ENCODE data around the gene GPANK1. TPM values are rescaled to one million over a fixed set of nuclear protein-coding genes. Genes with fewer than 3 reads are reported as not detected.

GPANK1 gene
- total RNA-seq, 2 experiments from 2014 or later, result 9.8 to 11.0 TPM

DNA sequence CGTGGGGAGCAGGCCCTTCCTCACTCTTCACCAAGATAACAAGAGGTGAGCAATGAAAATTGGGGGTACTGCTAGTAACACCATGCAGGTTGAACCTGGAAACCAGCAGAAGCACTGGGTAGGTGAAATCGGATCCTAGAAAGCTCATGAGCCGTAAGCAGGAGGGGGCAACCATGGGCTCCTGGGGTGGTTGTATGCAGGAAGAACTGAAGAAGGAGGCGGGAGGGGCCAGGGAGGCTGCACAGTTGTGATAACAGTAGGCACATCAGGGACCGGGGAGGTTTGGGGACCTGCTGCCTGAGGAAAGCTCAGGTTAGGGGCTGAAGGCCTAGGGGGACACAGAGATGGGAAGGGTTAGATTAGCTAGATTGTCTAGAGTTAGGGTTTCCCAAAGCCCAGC is 21.7 kb upstream of the GPANK1 start:
- H3K27ac ChIP-seq (ENCODE audit: low read depth in 1 of 2, low read length in 2 of 2), result no peak overlapping the region
- peaks cover 52% of the 10 kb centered on the region for H3K36me3 ChIP-seq (ENCODE audit: insufficient read depth, low read length)
- H3K9me3 Mint-ChIP-seq, result no peaks in the 10 kb centered on the region
- H3K9me3 ChIP-seq (ENCODE audit: control insufficient read depth in 1 of 2, insufficient read depth in 1 of 2, low read length in 2 of 2), result no peaks in the 10 kb centered on the region
- intact Hi-C loops (cut with DNase I, micrococcal nuclease), result no loop called here
- no peak for ATAC-seq (ENCODE audit: poor library complexity)
- ChIA-PET POLR2A (no interaction called here), CTCF (no interaction called here)
- TF ChIP-seq, protein P1, sequence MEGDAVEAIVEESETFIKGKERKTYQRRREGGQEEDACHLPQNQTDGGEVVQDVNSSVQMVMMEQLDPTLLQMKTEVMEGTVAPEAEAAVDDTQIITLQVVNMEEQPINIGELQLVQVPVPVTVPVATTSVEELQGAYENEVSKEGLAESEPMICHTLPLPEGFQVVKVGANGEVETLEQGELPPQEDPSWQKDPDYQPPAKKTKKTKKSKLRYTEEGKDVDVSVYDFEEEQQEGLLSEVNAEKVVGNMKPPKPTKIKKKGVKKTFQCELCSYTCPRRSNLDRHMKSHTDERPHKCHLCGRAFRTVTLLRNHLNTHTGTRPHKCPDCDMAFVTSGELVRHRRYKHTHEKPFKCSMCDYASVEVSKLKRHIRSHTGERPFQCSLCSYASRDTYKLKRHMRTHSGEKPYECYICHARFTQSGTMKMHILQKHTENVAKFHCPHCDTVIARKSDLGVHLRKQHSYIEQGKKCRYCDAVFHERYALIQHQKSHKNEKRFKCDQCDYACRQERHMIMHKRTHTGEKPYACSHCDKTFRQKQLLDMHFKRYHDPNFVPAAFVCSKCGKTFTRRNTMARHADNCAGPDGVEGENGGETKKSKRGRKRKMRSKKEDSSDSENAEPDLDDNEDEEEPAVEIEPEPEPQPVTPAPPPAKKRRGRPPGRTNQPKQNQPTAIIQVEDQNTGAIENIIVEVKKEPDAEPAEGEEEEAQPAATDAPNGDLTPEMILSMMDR (IDR thresholded peaks at IDR 0.05), result no peak
- peaks cover 5% of the 10 kb centered on the region for H3K4me1 ChIP-seq (ENCODE audit: insufficient read depth, low read length)
- DNase-seq, result no peak
- no peaks in the 10 kb centered on the region for H3K27me3 Mint-ChIP-seq
- peaks cover 3% of the 10 kb centered on the region for H3K4me1 Mint-ChIP-seq (ENCODE audit: low read depth)
- peaks cover 56% of the 10 kb centered on the region for H3K36me3 Mint-ChIP-seq (ENCODE audit: low read depth)
- no peak overlapping the region for H3K4me3 Mint-ChIP-seq
- H3K4me3 ChIP-seq (ENCODE audit: low read length), result no peak overlapping the region
- no peak overlapping the region for H3K27ac Mint-ChIP-seq
- no peaks in the 10 kb centered on the region for H3K27me3 ChIP-seq (ENCODE audit: control insufficient read depth in 1 of 2, insufficient read depth in 2 of 2, low read length in 2 of 2)

DNA sequence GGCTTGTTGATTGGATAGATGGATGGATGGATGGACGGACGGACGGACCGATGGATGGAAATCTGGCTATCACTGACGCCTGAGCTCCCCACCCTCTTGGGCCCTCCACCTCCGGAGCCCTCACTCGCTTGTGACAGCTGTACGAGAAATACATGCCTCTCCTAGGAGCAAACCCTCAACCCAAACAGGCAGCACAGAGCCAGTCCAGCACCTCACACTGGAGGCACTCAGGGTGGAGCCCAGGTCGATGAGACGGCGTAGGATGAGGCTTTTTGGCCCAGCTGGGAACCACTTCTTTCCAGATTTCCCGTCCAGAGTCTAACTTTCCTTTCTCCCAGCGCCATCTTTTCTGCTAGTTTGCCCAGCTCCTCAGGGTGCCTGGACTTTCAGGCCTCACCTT is 18.8 kb upstream of the GPANK1 start:
- TF ChIP-seq, protein P1 (IDR thresholded peaks at IDR 0.05), result no peak
- Mint-ChIP-seq H3K9me3 (no peaks in the 10 kb centered on the region), H3K27me3 (no peaks in the 10 kb centered on the region), H3K4me3 (peak overlapping the region; percentile 30), H3K27ac (peak overlapping the region; percentile 18), H3K4me1 (ENCODE audit: low read depth) (peaks cover 19% of the 10 kb centered on the region), H3K36me3 (ENCODE audit: low read depth) (peaks cover 28% of the 10 kb centered on the region)
- Histone ChIP-seq H3K4me3 (ENCODE audit: low read length) (no peak overlapping the region), H3K4me1 (ENCODE audit: insufficient read depth, low read length) (peaks cover 21% of the 10 kb centered on the region), H3K27ac (ENCODE audit: low read depth in 1 of 2, low read length in 2 of 2) (no peak overlapping the region), H3K27me3 (ENCODE audit: control insufficient read depth in 1 of 2, insufficient read depth in 2 of 2, low read length in 2 of 2) (no peaks in the 10 kb centered on the region), H3K36me3 (ENCODE audit: insufficient read depth, low read length) (peaks cover 23% of the 10 kb centered on the region), H3K9me3 (ENCODE audit: control insufficient read depth in 1 of 2, insufficient read depth in 1 of 2, low read length in 2 of 2) (no peaks in the 10 kb centered on the region)
- ATAC-seq (ENCODE audit: poor library complexity) (no peak), DNase-seq (no peak)
- intact Hi-C loops (cut with DNase I, micrococcal nuclease), result loop anchor here in 1 of 2 experiments (5.0 kb wide), 1 partner anchor 269 kb away; no protein-coding TSS in a partner anchor
- CTCF ChIA-PET, result no interaction called here
- POLR2A ChIA-PET, result no interaction called here

DNA sequence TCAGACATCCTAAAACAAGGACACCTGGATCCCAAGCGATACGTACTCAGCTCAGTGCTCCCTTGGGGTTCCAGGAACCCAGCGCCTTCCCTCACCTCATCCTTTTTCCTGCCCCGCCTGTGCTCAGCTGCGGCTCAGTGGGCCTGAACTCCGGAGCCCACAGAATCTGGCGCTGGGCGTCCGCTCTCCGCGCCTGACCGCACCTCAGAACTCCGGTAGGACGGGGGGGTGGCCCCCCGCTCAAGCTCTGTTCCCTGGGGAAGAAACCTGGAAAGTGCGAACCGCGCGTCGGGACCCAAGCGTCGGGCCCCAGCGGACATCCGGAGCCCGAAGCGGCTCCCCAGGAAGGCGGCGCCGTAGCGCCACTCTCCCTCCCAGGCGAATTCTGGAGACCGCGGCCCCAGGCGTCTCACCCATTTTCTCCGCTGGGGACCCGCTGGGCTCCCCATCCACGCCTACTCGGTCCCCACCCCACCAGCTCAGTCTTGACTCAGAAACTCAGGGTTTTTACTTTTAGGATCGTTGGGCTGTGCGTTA is 16.4 kb upstream of the GPANK1 start:
- no peaks in the 10 kb centered on the region for H3K27me3 ChIP-seq (ENCODE audit: control insufficient read depth in 1 of 2, insufficient read depth in 2 of 2, low read length in 2 of 2)
- ATAC-seq (ENCODE audit: poor library complexity) (peak; percentile 71), DNase-seq (peak in 8 of 14 experiments; percentile 23 to 72 (median 47))
- peaks cover 21% of the 10 kb centered on the region for H3K4me1 ChIP-seq (ENCODE audit: insufficient read depth, low read length)
- Mint-ChIP-seq H3K4me3 (peak overlapping the region; percentile 87), H3K9me3 (no peaks in the 10 kb centered on the region), H3K27me3 (no peaks in the 10 kb centered on the region), H3K4me1 (ENCODE audit: low read depth) (peaks cover 19% of the 10 kb centered on the region), H3K27ac (peak overlapping the region; percentile 35), H3K36me3 (ENCODE audit: low read depth) (peaks cover 12% of the 10 kb centered on the region)
- peak overlapping the region; percentile 79 for H3K4me3 ChIP-seq (ENCODE audit: low read length)
- no peaks in the 10 kb centered on the region for H3K36me3 ChIP-seq (ENCODE audit: insufficient read depth, low read length)
- TF ChIP-seq, protein P1 (IDR thresholded peaks at IDR 0.05), result no peak
- ChIA-PET POLR2A (interaction anchor here (0.6 to 1.9 kb wide), 8 partner anchors 14 to 515 kb away, joined by 3 to 12 read pairs (median 4); partner anchors contain the start of genes ABHD16A, EHMT2, GPANK1 and HSPA1B), CTCF (interaction anchor here (0.7 to 1.4 kb wide), 6 partner anchors 14 to 149 kb away, joined by 3 to 10 read pairs (median 4); partner anchors contain the start of gene ABHD16A)
- H3K9me3 ChIP-seq (ENCODE audit: control insufficient read depth in 1 of 2, insufficient read depth in 1 of 2, low read length in 2 of 2), result no peaks in the 10 kb centered on the region
- H3K27ac ChIP-seq (ENCODE audit: low read depth in 1 of 2, low read length in 2 of 2), result peak overlapping the region in 1 of 2 donors; percentile 44
- intact Hi-C loops (cut with DNase I, micrococcal nuclease), result loop anchor here in 1 of 2 experiments (2.0 to 5.0 kb wide), 3 partner anchors 48 to 271 kb away; partner anchors contain the start of gene DDAH2

Measured in CD4-positive, alpha-beta T cell (primary cell).